Body of pancreas (tissue), 4 donors: ENCODE results near the gene C3orf18. TPM values are rescaled to one million over a fixed set of nuclear protein-coding genes. Genes with fewer than 3 reads are reported as not detected.

Source experiments
- ATAC-seq: fragments of 150-250 bp; one replicate; pipeline ENCODE4 v1.9.1; 2016
- DNase-seq, 4 donors: peaks; one replicate each; pipeline ENCODE4 v3.0.0-alpha.2; 2019
- H3K27ac ChIP-seq, 4 donors: fragments of 200-600 bp; sonication (generic); 1 replicate in 3 of 4; 2 replicates in 1 of 4; pipeline versions ENCODE4 v1.5.1 to v1.6.1; 2016 to 2019; ENCODE audit warnings: mild to moderate bottlenecking in 1 of 4, mixed read lengths in 1 of 4, moderate library complexity in 1 of 4
- H3K27me3 ChIP-seq, 2 donors: fragments of 200-600 bp; sonication (generic); one replicate each; pipeline ENCODE4 v1.6.0; 2016; ENCODE audit warnings: mild to moderate bottlenecking in 1 of 2
- H3K36me3 ChIP-seq, 2 donors: fragments of 200-600 bp; sonication (generic); replicated peaks in 1 of 2; 2 replicates each; pipeline ENCODE4 v1.5.1; 2016; ENCODE audit warnings: low read depth in 2 of 2; ENCODE audit not compliant: insufficient read depth in 1 of 2
- H3K4me1 ChIP-seq: fragments of 200-600 bp; sonication (generic); one replicate; pipeline ENCODE4 v1.6.0; 2016
- H3K4me3 ChIP-seq, 2 donors: fragments of 200-600 bp; sonication (generic); 1 replicate in 1 of 2; 2 replicates in 1 of 2; pipeline ENCODE4 v1.5.1; 2016 to 2019
- H3K9me3 ChIP-seq, 3 donors: fragments of 200-600 bp; sonication (generic); 1 replicate in 2 of 3; 2 replicates in 1 of 3; pipeline ENCODE4 v1.5.1; 2016
- CTCF ChIP-seq, 7 experiments: fragments of 450-650 bp in 4 of 7; fragments of 200-600 bp in 3 of 7; sonication (generic) in 3 of 7; IDR thresholded peaks; one replicate each; pipeline ENCODE4 v1.5.1; 2016 to 2019; ENCODE audit warnings: antibody characterized with exemption in 7 of 7
- POLR2A ChIP-seq, 3 donors: fragments of 450-650 bp; IDR thresholded peaks; one replicate each; pipeline ENCODE4 v1.6.1; 2016; ENCODE audit warnings: antibody characterized with exemption in 3 of 3, mild to moderate bottlenecking in 2 of 3
- WGBS, 2 donors: methylation state at CpG; one replicate each; pipeline ENCODE4 v1.1.5; 2017; 5-methylcytosine and 5-hydroxymethylcytosine counted together
- intact Hi-C: fragments of 100-400 bp; cut with DNase I; formaldehyde crosslinking; loops from one replicate; pipeline ENCODE4 v1.15.1; 2023
- total RNA-seq, 2 donors: library from RNA; depleted of rRNA; stranded (reverse); fragments of >200 nt; gene quantifications; one replicate each; pipeline ENCODE4 v1.1.0, GENCODE V29; 2016

Gene C3orf18
- total RNA-seq, 2 donors from 2014 or later: 6.3 to 11.4 TPM

- intact Hi-C loops: no loop called here
- H3K27ac ChIP-seq: no peak overlapping the region
- no peaks in the 10 kb centered on the region for H3K9me3 ChIP-seq
- H3K4me3 ChIP-seq: no peak overlapping the region
- no peaks in the 10 kb centered on the region for H3K27me3 ChIP-seq
- TF ChIP-seq CTCF (IDR thresholded peaks at IDR 0.05): no peak
- TF ChIP-seq POLR2A (IDR thresholded peaks at IDR 0.05): no peak
- no peaks in the 10 kb centered on the region for H3K36me3 ChIP-seq
- ATAC-seq (no peak), DNase-seq (no peak)
- 63 to 72% methylated on average over 2 of the region's 2 CpGs for WGBS, 2 donors
- no peaks in the 10 kb centered on the region for H3K4me1 ChIP-seq
Observed at GRCh38 chr3:50510325-50510724, 57.2 kb downstream of the C3orf18 start.

- no peaks in the 10 kb centered on the region for H3K9me3 ChIP-seq
- WGBS, 2 donors: 73 to 83% methylated on average over 5 of the region's 5 CpGs
- no peak overlapping the region for H3K4me3 ChIP-seq
- no peaks in the 10 kb centered on the region for H3K27me3 ChIP-seq
- H3K4me1 ChIP-seq: no peaks in the 10 kb centered on the region
- ATAC-seq: no peak
- no peak overlapping the region for H3K27ac ChIP-seq
- no peak for DNase-seq
- TF ChIP-seq POLR2A (IDR thresholded peaks at IDR 0.05) (no peak), CTCF (IDR thresholded peaks at IDR 0.05) (no peak)
- no peaks in the 10 kb centered on the region for H3K36me3 ChIP-seq
- intact Hi-C loops: no loop called here
Observed at GRCh38 chr3:50509715-50510114, 57.8 kb downstream of the C3orf18 start.

GRCh38 chr3:50508821-50509220 lies 58.7 kb downstream of the C3orf18 start:
- H3K27ac ChIP-seq: no peak overlapping the region
- H3K9me3 ChIP-seq: no peaks in the 10 kb centered on the region
- no peak overlapping the region for H3K4me3 ChIP-seq
- DNase-seq (no peak), ATAC-seq (no peak)
- intact Hi-C loops: no loop called here
- H3K27me3 ChIP-seq: no peaks in the 10 kb centered on the region
- peaks cover 2% of the 10 kb centered on the region for H3K4me1 ChIP-seq
- 17 to 67% methylated on average over 1 of the region's 1 CpG for WGBS, 2 donors
- no peak for TF ChIP-seq POLR2A (IDR thresholded peaks at IDR 0.05)
- TF ChIP-seq CTCF (IDR thresholded peaks at IDR 0.05): no peak
- H3K36me3 ChIP-seq: no peaks in the 10 kb centered on the region

Other genes with a start within 250 kb of the C3orf18 start
- gene HYAL2, start 245.0 kb downstream of the C3orf18 start, total RNA-seq: 10 to 100 TPM; 35.6 to 48.3 TPM
- 10 to 100 TPM; 12.9 to 31.6 TPM for gene TUSC2, start 239.5 kb downstream of the C3orf18 start, total RNA-seq
- 10 to 100 TPM; 26.7 to 30.0 TPM for gene RASSF1, start 226.9 kb downstream of the C3orf18 start, total RNA-seq
- gene ZMYND10, start 222.0 kb downstream of the C3orf18 start, total RNA-seq: 1 to 10 TPM; 1.3 to 2.3 TPM
- 10 to 100 TPM; 27.0 to 30.9 TPM for gene NPRL2, start 217.0 kb downstream of the C3orf18 start, total RNA-seq
- gene CYB561D2, start 216.9 kb downstream of the C3orf18 start, total RNA-seq: 10 to 100 TPM; 11.4 to 29.0 TPM
- gene TMEM115, start 208.2 kb downstream of the C3orf18 start, total RNA-seq: 10 to 100 TPM; 39.4 to 54.1 TPM
- gene CACNA2D2, start 64.1 kb downstream of the C3orf18 start, total RNA-seq: 1 to 10 TPM; 1.3 TPM
- 1 to 10 TPM; 6.7 to 9.6 TPM for gene HEMK1, start 1.8 kb upstream of the C3orf18 start, total RNA-seq
- 10 to 100 TPM in 1 of 2 donors, 1 to 10 TPM in 1; 4.9 to 19.8 TPM for gene CISH, start 44.0 kb upstream of the C3orf18 start, total RNA-seq
- 10 to 100 TPM; 23.6 to 29.3 TPM for gene MAPKAPK3, start 49.4 kb upstream of the C3orf18 start, total RNA-seq
- under 1 TPM in 1 of 2 donors, not detected in 1; 0.52 TPM for gene DOCK3, start 107.2 kb upstream of the C3orf18 start, total RNA-seq